Kidney capillary endothelial cell (primary cell): ENCODE measurements around the gene TAF9B.
A peak's percentile ranks its signal among the peaks of the same experiment; 100 is the strongest.
"Not testable (repeated sequence)": the region's sequence is repeated elsewhere in the genome, so short reads cannot be mapped to it uniquely, and the experiment has no call there.

ENCODE experiments used
- DNase-seq: peaks from one replicate; pipeline ENCODE4 v3.0.0-alpha.2; 2018; ENCODE audit warnings: low spot score

Gene TAF9B, protein sequence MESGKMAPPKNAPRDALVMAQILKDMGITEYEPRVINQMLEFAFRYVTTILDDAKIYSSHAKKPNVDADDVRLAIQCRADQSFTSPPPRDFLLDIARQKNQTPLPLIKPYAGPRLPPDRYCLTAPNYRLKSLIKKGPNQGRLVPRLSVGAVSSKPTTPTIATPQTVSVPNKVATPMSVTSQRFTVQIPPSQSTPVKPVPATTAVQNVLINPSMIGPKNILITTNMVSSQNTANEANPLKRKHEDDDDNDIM

DNA sequence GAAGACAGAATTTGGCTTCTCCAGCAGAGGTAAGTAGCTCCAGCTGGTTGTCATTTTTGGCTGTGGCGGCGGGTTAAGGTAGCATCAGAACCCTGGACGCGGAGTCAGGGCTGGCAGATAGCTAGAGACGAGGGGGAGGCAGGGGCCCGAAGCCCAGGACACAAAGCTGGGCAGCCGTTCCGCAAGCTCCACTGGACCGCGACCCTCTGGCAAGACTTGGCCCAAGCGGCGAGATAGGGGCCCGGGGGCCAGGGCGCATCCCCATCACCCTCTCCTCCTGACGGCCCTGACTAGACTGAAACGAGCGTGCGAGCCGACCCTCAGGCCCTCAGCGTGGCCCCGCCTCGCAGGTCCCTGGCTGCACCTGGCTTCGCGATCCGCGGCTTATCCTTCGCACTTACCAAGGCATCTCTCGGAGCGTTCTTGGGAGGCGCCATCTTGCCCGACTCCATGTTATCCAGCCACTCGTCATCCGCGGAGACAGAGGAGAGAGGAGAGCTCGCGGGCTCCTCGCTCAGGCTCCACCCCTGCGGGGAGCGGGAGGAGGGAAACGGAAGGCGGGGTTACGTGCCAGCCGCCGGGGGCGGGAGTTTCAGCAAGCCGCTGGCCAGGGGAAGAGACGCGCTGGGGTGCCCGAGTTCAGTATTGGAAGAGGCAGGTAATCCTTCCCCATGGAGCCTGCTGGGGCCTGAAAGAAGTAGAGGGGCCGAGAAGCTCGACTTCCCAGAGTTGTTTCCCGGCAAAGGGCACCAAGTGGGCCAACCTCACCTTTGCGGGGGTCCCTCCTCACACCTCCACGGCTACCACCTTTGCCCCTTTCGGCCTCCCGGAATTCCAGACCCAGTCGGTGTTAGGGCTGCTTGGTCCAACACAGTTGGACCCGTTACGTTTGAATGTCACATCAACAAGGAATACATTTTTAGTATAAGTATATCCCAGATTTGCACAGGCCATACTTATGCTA, at the start of gene TAF9B:
Gene TAF9B (minus strand): TSS at position 491 of the 964 bp plus-strand sequence. CDS start 39 bp downstream, at position 452.
- peak; percentile 49 for DNase-seq

DNA sequence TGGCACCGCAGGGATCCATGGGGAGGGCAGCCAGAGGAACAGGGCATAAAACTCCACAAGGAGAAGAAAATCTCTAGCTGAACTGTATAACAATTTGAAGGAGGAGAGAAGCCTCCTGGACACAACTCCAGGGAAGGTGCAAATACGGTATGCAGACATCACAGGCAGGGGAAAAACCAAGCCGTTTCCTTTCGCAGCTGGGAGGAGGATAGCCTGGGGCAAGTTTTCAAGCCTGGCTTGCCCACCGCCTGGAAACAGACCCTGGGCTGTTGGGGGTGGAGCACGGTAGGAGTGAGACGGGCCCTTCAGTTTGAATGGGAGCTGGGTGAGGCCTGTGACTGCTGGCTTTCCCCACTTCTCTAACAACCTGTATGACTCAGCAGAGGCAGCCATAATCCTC, 43.4 kb upstream of the TAF9B start:
- no peak for DNase-seq

DNA sequence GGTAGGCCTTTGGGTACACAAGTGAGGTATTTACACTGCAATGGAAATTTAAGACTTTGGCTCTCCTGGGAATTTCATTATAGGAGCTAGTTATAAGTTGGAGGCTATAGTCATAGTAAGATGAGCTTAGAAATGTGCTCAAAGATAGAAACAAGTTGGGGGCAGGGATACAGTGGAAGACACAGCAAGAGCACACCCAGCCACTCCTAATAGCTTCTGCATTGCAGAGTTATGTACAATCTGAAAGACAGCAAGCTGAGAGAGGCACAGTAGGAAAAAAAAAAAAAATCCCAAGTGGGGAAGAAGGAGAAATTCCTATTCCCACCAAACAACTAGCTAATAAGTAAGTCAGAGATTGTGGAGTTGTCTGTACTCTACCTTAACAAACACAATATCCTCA, 41.9 kb upstream of the TAF9B start:
- no peak for DNase-seq

DNA sequence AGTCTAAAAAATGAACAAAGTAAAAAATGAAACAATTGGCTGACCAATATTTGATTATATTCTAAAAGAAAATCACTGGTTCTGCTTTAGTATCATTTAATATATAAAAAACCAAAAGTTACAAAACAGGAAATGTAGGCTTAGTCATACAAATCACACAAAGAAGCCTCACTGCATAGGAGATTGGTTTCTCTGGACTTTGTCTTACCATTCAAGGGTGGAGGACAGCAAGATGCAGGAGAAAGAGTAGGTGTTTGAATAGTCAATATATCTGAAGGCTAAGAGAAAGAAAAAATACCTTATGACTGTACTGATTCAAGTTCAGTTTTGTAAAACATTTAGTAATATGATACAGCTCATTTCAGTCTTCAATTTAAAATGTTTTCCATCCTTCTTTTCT, 28.6 kb upstream of the TAF9B start:
- peak; percentile 4 for DNase-seq

DNA sequence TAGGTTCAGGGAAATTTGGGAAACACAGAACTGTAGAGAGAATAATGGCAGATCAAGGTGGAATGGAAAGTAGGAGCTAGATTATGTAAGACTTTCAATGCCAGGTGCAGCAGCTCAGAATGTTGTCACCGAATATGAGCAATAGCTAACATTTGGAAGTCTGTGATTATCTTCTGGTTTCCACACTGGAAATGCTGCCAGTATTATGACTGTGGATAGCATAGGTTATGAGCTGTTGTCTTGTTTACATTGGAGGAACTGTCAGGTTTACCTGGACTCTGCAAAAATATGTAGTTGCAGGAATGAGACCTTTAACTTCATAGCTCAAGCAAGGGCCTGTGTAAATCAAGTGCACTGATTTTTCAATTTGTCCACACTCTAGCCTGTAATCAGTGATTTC, 26.0 kb upstream of the TAF9B start:
- DNase-seq = no peak

DNA sequence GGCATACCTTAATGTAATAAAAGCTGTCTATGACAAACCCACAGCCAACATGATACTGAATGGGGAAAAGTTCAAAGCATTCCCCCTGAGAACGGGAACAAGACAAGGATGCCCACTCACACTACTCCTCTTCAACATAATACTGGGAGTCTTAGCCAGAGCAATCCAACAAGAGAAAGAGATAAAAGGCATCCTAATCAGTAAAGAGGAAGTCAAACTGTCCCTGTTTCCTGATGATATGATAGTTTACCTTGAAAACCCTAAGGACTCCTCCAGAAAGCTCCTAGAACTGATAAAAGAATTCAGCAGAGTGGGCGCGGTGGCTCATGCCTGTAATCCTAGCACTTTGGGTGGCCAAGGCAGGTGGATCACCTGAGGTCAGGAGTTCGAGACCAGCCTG, 23.7 kb upstream of the TAF9B start:
- DNase-seq = not testable (repeated sequence)

DNA sequence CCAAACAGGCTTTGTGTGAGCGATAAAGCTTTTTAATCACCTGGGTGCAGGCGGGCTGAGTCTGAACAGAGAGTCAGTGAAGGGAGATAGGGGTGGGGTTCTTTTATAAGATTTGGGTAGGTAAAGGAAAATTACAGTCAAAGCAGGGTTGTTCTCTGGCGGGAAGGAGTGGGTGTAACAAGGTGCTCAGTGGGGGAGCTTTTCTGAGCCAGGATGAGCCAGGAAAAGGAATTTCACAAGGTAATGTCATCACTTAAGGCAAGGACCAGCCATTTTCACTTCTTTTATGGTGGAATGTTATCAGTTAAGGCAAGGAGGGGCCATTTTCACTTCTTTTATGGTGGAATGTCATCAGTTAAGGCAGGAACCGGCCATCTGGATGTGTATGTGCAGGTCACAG, 21.3 kb upstream of the TAF9B start:
- DNase-seq = not testable (repeated sequence)

DNA sequence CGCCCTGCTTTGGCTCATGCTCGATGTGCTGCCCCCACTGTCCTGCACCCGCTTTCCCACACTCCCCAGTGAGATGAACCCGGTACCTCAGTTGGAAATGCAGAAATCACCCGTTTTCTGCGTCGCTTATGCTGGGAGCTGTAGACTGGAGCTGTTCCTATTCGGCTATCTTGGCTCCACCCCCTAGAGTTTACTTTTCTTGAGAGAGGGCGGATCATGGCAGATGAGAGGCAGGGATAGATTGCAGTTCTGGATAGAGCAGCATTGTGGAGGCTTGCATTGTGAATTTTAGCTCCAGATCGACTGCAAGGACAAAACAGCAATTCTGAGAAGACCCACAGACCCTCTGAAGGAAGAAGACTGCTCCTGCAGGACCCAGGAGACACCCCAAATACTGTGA, 18.4 kb upstream of the TAF9B start:
- DNase-seq = not testable (repeated sequence)

DNA sequence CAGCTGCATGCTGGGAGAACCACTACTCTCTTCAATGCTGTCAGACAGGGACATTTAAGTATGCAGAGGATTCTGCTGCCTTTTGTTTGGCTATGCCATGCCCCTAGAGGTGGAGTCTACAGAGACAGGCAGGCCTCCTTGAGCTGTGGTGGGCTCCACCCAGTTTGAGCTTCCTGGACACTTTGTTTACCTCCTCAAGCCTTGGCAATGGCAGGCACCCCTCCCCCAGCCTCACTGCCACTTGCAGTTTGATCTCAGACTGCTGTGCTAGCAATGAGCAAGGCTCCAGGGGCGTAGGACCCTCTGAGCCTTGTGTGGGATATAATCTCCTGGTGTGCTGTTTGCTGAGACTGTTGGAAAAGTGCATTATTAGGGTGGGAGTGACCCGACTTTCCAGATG, 17.9 kb upstream of the TAF9B start:
- DNase-seq = not testable (repeated sequence)

DNA sequence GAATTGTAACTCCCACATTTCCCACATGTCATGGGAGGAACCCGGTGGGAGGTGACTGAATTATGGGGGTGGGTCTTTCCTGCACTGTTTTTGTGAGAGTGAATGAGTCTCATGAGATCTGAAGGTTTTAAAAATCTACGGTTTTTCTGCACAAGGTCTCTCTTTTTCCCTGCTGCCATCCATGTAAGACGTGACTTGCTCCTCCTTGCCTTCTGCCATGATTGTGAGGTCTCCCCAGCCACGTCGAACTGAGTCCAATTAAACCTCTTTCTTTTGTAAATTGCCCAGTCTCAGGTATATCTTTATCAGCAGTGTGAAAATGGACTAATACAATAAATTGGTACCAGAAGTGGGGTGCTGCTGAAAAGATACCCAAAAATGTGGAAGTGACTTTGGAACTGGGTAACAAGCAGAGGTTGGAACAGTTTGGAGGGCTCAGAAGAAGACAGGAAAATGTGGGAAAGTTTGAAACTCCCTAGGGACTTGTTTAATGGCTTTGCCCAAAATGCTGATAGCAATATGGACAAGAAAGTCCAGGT, 7.6 kb upstream of the TAF9B start:
- DNase-seq = not testable (repeated sequence)

DNA sequence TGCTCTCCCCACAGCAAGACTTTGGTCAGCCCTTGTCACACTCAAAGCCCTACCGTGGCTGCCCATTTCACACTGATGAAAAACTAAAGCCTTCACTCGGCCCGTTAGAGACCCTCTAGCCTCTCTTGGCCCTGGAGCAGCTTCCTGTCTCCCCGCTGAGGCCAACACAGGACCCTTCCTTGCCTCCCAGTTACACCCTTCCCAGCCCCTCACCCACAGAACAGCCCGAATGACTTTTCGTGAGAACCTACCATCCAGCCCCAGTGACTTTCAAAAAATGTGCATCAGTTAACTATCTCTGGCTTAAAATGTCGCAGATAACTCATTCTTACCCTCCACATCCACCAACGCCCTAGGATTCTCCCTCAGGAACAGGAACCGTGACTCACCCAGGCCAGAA, 756 bp upstream of the TAF9B start:
- no peak for DNase-seq

DNA sequence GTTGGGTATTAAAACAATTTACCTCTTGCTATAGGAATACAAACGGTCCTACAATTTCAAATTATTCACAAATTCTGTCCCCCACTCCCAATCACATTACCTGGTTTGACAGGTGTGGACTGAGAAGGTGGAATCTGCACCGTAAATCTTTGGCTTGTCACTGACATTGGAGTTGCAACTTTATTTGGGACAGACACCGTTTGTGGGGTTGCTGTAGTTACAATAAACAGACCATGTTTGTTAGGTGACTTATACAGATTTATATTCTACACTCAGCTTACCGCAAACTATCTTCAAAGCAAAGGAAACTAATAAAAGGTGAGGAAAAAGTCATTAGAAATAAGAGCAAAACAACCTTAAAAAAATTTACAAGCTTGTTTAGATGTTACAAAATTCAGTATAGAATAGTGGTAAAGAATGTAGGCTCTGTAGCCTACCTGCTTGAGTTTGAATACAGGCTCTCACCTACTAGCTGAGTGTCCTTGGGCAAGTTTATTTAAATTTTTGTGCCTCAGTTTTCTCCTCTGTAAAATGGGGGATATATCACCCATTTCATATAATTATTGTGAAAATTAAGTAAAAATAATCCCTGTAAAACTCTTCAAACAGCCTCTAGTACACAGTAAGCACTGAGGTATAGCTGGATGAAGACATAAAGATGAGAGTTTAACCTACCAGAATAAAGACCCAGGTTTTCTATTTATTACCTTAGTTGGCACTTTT, 6.1 kb downstream of the TAF9B start:
- no peak for DNase-seq

DNA sequence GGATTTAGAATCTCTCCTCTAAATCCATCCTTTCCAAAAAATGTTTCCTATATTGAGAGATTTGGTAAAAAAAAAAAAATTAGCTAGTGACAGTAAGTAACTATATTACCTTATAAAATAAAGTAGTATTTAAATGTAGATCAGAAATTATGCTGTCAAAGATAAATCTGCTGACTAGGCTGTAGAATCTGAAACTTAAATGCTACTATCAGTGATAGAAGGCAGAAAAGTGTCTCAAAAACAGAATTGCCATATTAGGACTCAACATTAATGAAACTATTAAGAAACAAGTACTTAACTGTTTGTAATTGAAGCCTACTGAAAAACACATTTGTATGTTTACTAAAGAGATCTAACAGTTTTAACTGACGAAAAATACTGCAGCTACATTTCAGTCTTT, 8.3 kb downstream of the TAF9B start:
- DNase-seq = no peak

DNA sequence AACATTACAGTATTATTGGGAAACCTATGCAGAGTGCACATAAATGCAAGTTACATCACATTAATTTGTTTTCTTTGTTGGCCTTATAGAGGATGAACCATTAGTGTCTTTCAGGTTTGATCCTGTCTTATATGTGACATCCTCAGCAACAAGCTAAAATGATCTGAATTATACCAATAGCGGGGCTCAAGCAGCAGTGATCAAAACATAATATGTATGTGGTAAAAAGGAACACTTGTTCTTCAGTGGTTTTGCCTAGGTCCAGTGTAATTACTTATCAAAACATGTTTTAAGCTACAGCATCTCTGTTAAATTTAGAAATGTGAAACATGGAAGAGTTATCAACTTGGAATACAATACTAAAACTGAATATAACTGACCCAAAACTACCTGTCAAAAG, 9.1 kb downstream of the TAF9B start:
- no peak for DNase-seq

DNA sequence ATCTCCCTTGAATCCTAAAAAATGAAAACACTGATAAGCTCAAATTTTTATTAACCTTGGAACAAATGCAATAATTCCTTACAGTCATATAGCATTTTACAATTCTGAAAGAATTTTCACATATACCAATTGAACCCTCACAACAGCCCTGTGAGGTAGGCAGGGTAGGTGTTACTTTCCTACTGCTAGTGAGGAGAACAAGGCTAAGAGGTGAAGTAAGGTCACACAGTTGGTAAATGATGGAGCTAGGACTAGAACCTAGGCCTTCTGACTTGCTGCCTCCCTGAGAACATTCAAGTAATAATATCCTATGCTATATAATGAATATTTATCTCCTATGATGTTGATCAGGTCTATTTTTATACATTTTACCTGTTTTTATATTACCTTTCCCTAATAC, 9.7 kb downstream of the TAF9B start:
- no peak for DNase-seq

DNA sequence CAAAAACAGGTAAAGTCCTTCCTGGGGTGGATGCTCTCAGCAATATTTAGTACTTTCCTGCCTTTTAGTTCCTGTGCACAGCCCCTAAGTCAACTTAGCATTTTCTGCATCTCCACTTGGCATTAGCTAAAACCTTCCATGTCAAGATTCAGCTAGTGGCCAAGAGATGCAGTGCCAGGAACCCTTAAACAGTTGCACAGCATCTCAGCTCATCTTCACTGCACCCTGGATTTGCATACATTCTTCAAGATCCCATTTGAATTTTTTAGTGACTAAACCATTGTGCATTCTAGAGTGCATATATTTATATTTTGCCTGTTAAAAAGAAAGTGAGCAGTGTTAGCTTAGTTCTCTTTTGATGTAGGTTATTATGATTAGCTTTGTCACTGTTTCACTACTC, 13.7 kb downstream of the TAF9B start:
- not testable (repeated sequence) for DNase-seq

DNA sequence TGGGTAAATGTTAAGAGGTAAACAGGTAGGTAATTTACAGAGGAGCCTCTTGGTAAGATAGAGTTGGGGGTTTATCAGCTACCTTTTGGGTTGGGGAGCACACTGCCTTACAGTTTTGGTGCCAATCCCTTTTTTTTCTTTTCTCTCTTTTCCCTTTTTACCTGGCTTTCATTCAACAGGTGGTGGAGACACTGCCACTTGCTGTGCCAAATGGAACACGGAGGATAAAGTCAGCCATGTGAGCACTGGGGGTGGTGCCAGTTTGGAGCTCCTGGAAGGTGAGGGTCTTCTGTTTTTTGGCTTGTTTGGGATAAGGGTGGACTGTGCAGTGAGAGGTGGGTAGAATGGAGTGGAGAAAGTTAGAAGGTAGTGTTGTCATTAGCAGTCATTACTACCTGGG, 14.3 kb downstream of the TAF9B start:
- DNase-seq = no peak

DNA sequence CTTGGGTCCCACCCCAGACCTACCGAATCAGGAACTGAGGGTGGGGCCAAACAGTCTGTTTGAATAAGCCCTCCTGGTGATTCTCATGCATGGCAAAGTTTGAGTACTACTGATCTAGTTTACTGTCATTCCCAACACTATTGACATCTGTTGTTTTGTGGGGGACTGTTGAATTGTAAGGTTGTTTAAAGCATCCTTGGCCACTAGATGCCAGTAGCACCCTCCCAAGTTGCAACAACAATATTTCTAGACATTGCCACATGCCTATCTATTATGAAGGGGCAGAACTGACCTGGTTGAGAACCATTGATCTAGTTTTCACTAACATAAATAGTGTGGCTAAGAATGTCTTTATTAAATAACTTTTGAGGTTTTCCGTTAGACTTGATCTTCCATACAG, 15.1 kb downstream of the TAF9B start:
- DNase-seq = no peak

DNA sequence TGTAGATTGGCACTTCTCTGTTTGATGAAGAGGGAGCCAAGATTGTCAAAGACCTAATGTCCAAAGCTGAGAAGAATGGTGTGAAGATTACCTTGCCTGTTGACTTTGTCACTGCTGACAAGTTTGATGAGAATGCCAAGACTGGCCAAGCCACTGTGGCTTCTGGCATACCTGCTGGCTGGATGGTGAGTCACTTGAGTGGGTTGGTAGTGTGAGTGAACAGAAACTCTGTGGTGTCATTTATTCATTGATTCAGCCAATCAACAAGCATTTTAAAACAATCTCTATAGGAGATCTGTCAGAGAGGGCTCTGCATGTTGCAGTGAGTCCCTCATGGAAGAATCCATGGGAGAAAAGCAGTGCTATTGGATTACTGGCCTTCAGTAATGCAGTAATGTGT, 16.3 kb downstream of the TAF9B start:
- DNase-seq = no peak

DNA sequence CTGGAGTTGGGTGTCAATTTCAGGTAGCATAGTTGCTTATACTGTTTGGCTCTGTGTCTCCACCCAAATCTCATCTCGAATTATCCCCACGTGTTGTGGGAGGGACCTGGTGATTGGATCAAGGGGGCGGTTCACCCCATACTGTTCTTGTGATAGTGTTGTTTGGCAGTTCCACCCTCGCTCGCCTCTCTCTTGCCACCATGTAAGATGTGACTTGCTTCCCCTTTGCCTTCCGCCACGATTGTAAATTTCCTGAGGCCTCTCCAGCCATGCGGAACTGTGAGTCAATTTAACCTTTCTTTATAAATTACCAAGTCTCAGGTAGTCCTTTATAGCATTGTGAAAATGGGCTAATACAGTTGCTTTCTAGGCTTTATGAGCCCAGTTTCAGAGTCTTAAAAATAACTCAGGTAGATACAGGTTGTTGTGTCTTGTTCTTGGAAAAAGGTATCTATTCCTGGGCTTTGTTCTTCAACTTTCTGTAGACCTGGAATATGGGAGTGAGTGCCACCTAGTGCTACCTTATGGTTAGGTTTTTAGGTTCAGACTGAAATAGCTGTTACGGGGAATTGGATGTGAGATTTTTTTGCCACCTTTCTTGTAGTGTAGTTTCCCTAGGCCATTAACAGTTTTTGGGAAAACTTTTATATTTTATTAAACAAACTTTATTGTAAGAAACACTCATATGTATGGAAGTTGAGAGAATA, 19.8 kb downstream of the TAF9B start:
- DNase-seq = no peak

DNA sequence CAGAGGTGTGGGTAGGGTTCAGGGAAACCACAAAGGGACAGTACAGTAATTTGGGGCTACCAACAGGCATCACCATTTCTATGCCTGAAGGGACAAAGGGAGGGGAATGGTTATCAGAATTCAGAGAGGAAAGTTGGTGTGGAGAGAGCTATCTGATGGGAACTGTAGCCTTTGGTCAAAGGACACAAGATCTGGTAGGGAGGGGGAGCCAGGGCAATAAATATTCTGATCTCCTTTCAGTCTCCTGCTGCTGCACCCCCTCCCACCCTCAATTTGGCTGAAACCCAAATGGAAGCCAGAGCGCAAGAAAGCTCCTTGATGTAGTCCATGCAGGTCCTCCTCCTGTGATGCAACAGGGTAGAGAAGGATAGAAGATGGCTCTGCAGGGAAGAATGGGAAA, 20.8 kb downstream of the TAF9B start:
- no peak for DNase-seq

DNA sequence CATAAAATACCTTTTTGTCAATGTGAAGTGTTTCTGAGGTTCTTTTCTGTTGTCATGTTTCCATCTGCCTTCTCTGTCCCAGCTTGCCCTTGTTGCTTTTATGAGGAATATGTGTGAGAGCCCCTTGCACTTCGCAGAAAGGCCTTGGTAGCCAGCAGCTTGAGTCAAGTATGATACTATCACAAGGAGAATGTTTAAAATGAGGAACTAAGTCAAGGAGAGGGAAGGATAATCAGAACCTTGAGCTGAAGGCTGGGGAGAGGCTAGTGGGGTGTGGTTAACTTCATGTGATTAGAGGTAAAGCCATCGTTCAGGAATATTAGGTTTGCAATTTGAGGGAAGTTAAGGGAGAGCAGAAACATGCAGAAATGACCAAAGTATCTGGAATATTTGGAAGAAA, 22.7 kb downstream of the TAF9B start:
- DNase-seq = no peak
